ENCODE measurements around the gene LGR6. TPM values are rescaled to one million over a fixed set of nuclear protein-coding genes. Genes with fewer than 3 reads are reported as not detected.

The LGR6 gene
- total and polyA plus RNA-seq, 2 of the 8 experiments (the other 6 are each of a cell fraction or from before 2014, with no cell fraction given): 0.50 to 1.0 TPM

- no peak overlapping the region for H3K27ac ChIP-seq (ENCODE audit: low read depth, low read length)
- no peaks in the 10 kb centered on the region for H3K79me2 ChIP-seq (ENCODE audit: control insufficient read depth in 1 of 2, insufficient read depth in 2 of 2, low read length in 2 of 2)
- ChIA-PET CTCF (ENCODE audit: partially characterized antibody) (interaction anchor here (0.6 to 14.5 kb wide), 27 partner anchors 9 to 373 kb away, joined by 3 to 249 read pairs (median 5); partner anchors contain the start of gene LGR6), POLR2A (ENCODE audit: partially characterized antibody) (interaction anchor here (0.5 kb wide), 1 partner anchor 41 kb away, joined by 3 read pairs; no protein-coding TSS in a partner anchor)
- H2AFZ ChIP-seq (ENCODE audit: low read length): peak overlapping the region; percentile 70; the same call in 1 of the 2 replicates
- DNase-seq (ENCODE audit: low read depth in 1 of 2, low spot score in 2 of 2) (peak in 1 of 2 experiments; percentile 73), FAIRE-seq (no peak)
- H4K20me1 ChIP-seq (replicated peaks in 1 of 2; ENCODE audit: control insufficient read depth in 1 of 2, insufficient read depth in 2 of 2, low read length in 2 of 2): peaks cover 0 to 3% of the 10 kb centered on the region in 2 experiments
- H4K91ac ChIP-seq (replicated peaks; ENCODE audit: insufficient read length, low read length): peak overlapping the region; percentile 69
- peak overlapping the region; percentile 55; the same call in 1 of the 2 replicates for H2BK15ac ChIP-seq (ENCODE audit: low read length)
- 46 to 100% methylated on average over 3 to 5 of the region's 5 CpGs for WGBS, 2 experiments (ENCODE audit: extremely low coverage in 1 of 2, insufficient coverage in 1 of 2, insufficient read length in 1 of 2, insufficient replicate concordance in 2 of 2, low coverage in 1 of 2, low lambda C conversion rate in 2 of 2, missing lambda C conversion rate in 1 of 2)
- peak overlapping the region; percentile 94 for H3K56ac ChIP-seq (replicated peaks; ENCODE audit: insufficient read length, low read depth, low read length)
- H3K4ac ChIP-seq (replicated peaks; ENCODE audit: insufficient read length, low read depth, low read length): no peak overlapping the region
- no peak overlapping the region for H2BK120ac ChIP-seq (replicated peaks; ENCODE audit: low read depth, low read length)
- no peak overlapping the region for H4K5ac ChIP-seq (ENCODE audit: insufficient read length, low read depth, low read length)
- no peak overlapping the region for H3K4me2 ChIP-seq (ENCODE audit: insufficient read depth in 1 of 2, low read depth in 2 of 2, low read length in 2 of 2)
- no peaks in the 10 kb centered on the region for H3K36me3 ChIP-seq (ENCODE audit: control insufficient read depth in 2 of 4, insufficient read depth in 4 of 4, low read length in 3 of 4)
- H2AK5ac ChIP-seq (ENCODE audit: low read depth, low read length): peak overlapping the region; percentile 90; the same call in 1 of the 2 replicates
- no peak overlapping the region for H3K14ac ChIP-seq (ENCODE audit: insufficient read length)
- no peak overlapping the region for H3K9ac ChIP-seq (replicated peaks in 1 of 4; ENCODE audit: extremely low read depth in 1 of 4, low read depth in 3 of 4, low read length in 3 of 4)
- H2BK20ac ChIP-seq (ENCODE audit: low read length): peak overlapping the region; percentile 61
- H3K4me1 ChIP-seq (replicated peaks in 1 of 4; ENCODE audit: control insufficient read depth in 3 of 4, insufficient read depth in 4 of 4, low read length in 3 of 4): peaks cover 0 to 2% (median 0%) of the 10 kb centered on the region in 4 experiments; a peak in 1 of 7 replicates
- H3K23ac ChIP-seq (ENCODE audit: insufficient read length): no peak overlapping the region
- H3K27me3 ChIP-seq (replicated peaks in 1 of 4; ENCODE audit: control insufficient read depth in 3 of 4, extremely low read depth in 1 of 4, insufficient read depth in 3 of 4, low read length in 3 of 4): no peaks in the 10 kb centered on the region; a peak in 1 of 7 replicates
- H3K9me3 ChIP-seq (ENCODE audit: insufficient read depth in 2 of 2, low read depth in 1 of 2, low read length in 1 of 2): no peaks in the 10 kb centered on the region
- no peak overlapping the region for H3K4me3 ChIP-seq (ENCODE audit: extremely low read depth in 1 of 4, insufficient read depth in 2 of 4, low read depth in 3 of 4, low read length in 4 of 4)
- H2BK12ac ChIP-seq (ENCODE audit: low read depth, low read length): peak overlapping the region; percentile 94; the same call in 1 of the 2 replicates
- peak overlapping the region; percentile 25; the same call in 1 of the 2 replicates for H3K18ac ChIP-seq (ENCODE audit: extremely low read depth, low read length)
- no peaks in the 10 kb centered on the region; the same call in 1 of the 2 replicates for H3K79me1 ChIP-seq (ENCODE audit: low read depth, low read length)
- H3K23me2 ChIP-seq (ENCODE audit: low read depth, low read length): peaks cover 18% of the 10 kb centered on the region; the same call in 1 of the 2 replicates
- peak overlapping the region; percentile 67; the same call in 1 of the 2 replicates for H2BK5ac ChIP-seq (ENCODE audit: low read depth, low read length)
- H4K8ac ChIP-seq (ENCODE audit: extremely low read depth, insufficient read depth, low read length): no peak overlapping the region
- TF ChIP-seq RAD21 (IDR thresholded peaks at IDR 0.05 in 1 of 2, conservative IDR thresholded peaks at IDR 0.05 in 1 of 2; ENCODE audit: low read depth in 2 of 2, low read length in 2 of 2) (peak; percentile 37 to 61; a peak in 3 of 4 replicates), SIN3A (conservative IDR thresholded peaks at IDR 0.05 in 1 of 2, IDR thresholded peaks at IDR 0.05 in 1 of 2; ENCODE audit: low read depth in 1 of 2, low read length in 2 of 2) (no peak), CTCF (IDR thresholded peaks at IDR 0.05; ENCODE audit: control extremely low read depth in 1 of 3, insufficient read depth in 1 of 3, low read depth in 1 of 3, low read length in 3 of 3) (peak; percentile 63 to 76 (median 75))
These were observed 12.1 kb downstream of the LGR6 start for GRCh38 chr1:202205523-202206190.
